Cortex of kidney (tissue), 1 donor: ENCODE results near the gene HBE1.

Source experiments
- DNase-seq: peaks from one replicate; lab custom pipeline; 2025; lab: John Stamatoyannopoulos, UW

The HBE1 gene

DNA sequence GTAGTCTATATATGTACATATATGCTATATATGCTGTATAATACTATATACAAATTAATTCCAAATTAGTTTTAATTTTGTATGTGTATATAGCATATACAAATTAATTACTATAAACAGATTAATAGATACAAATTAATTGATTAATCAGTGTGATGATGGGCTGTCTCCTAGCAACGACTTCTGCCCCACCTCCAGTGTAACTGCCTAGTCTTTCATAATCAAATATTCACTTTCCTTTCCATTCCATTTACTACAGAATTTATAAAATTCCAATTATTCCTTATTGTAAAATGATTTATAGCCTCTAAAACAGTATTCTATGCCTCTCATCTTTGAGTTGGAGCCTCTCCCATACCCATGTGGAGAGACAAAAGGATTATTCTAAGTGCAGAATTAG, 36.4 kb downstream of the HBE1 start:
- no peak for DNase-seq

DNA sequence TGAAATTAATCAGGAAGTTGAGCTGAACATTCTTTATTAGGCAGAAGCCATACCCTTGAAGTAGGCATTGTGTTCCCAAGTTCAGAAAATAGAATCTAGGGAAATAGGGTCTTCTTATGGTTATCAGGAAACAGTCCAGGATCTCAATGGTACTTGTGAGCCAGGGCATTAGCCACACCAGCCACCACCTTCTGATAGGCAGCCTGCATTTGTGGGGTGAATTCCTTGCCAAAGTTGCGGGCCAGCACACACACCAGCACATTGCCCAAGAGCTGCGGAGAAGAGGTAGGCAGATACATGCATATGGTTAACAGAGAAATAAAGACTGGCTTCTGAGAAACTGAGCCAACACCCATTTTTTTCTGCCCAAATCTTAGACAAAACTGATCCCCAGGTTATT, 36.9 kb downstream of the HBE1 start:
- no peak for DNase-seq

DNA sequence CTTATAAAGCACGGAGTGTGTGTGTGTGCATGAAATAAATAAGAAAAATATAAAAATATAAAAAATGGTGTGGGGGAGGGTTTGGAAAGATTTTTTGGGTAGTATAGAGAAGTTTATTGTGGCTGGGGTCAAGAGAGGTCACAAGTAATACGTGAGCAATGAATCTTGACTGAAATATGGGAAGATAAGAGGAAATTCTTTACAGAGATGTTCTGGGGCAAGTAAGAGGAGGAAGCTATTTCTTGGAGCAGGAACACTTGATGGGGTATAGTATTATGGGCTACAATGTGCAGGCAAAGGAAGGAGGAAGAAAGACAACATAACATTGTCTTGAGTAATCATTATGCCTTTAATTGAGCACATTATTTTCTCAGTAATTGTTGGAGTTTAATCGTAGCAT, 37.6 kb downstream of the HBE1 start:
- DNase-seq: no peak

DNA sequence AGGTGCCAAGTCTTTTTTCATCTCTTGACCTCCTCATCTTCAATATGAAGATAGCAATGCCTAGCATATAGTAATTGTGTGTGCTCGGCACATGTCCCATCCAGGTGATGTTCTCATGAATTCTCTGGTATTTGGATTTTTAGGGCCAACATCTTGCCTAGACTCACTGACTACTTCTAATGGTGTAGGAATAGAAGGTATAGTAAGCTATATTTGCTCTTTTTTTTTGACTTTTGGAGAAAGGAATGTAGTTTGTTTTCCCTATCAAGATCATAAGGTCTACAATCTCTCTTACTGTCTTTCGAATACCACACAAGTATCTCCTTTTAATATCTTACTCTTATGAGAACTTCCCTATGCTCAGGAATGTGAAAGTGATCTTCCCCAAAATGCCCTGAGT, 38.6 kb downstream of the HBE1 start:
- no peak for DNase-seq

DNA sequence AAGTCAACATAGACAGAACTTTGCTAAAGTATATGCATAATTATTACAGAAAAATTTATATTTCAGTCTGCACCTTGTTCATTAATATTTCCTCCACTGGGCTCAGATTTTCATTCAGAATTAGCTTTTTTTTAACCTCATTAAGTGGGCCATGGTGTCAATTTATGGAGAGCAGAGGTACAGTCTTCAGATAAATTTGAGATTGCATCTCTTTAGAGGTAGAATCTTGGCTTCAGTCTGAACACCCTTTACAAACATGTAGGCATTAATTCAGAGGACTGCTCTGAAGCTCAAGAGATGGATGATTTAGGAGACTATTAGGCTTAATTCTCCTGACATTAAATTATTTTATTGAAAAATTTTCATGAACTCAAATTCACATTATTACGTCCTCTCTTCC, 39.5 kb downstream of the HBE1 start:
- no peak for DNase-seq

DNA sequence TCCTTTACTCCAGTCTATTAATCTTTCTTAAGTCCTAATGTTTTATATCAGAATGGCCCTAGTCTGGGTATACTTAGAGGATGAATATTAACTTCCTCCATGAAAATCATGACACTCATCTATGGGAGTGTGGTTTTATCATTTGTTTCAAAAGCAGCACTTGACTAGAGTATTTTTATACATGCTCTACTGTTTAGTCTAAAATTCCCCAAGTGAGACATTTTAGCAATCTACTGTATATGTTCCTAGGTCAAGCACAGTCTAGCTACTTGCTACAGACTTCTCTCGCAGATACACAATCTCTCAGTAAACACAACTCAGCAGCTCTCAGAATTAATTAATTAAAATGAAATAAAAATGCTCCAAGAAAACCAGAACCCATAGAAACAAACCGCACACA, 39.9 kb downstream of the HBE1 start:
- no peak for DNase-seq

DNA sequence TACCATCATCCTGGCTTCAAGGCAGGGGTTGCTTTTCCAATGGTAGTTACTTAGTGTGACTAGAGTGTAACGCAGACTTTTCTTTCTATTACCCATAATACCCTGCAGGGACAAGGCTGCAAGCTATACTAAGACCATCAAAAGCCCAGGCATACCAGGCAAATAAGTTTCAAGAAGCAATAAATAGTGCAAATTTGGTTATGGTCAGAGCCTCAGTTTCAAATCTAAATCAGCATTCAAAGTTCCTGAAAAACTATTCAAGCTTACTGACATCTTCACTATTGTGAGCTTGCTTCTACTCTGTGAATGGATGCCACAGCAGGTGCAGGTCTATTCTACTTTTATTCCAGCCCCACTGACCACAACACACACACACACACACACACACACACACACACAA, 40.4 kb downstream of the HBE1 start:
- DNase-seq: no peak

DNA sequence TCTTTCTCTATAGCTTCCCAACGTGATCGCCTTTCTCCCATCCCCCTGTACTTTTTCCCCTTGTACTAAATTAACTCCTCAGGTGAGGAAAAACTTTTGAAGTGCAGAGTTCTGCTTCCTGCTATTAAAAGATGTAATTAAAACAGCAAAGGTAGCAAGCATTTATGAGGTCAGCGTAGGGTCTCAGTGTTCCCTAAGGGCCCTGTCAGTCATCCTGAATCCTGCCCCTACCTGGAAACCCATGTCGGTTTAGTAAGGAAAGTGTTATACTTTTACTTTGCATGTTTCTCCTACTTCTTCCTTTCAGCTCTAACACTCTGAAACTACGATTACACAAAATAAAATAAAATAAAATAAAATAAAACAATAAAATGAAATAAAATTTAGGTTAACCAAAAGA, 41.6 kb downstream of the HBE1 start:
- DNase-seq: no peak

DNA sequence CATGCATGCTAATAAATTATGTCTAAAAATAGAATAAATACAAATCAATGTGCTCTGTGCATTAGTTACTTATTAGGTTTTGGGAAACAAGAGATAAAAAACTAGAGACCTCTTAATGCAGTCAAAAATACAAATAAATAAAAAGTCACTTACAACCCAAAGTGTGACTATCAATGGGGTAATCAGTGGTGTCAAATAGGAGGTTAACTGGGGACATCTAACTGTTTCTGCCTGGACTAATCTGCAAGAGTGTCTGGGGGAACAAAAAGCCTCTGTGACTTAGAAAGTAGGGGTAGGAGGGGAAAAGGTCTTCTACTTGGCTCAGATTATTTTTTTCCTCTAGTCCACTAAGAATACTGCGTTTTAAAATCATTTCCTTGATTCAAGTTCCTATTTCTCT, 42.1 kb downstream of the HBE1 start:
- DNase-seq: no peak

DNA sequence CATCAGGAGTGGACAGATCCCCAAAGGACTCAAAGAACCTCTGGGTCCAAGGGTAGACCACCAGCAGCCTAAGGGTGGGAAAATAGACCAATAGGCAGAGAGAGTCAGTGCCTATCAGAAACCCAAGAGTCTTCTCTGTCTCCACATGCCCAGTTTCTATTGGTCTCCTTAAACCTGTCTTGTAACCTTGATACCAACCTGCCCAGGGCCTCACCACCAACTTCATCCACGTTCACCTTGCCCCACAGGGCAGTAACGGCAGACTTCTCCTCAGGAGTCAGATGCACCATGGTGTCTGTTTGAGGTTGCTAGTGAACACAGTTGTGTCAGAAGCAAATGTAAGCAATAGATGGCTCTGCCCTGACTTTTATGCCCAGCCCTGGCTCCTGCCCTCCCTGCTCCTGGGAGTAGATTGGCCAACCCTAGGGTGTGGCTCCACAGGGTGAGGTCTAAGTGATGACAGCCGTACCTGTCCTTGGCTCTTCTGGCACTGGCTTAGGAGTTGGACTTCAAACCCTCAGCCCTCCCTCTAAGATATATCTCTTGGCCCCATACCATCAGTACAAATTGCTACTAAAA, 42.9 kb downstream of the HBE1 start, which contains the start of gene HBB:
HBB (minus strand) TSS at position 340 of the 579 bp plus-strand sequence; CDS start at position 290, 50 bp downstream.
- DNase-seq: no peak

DNA sequence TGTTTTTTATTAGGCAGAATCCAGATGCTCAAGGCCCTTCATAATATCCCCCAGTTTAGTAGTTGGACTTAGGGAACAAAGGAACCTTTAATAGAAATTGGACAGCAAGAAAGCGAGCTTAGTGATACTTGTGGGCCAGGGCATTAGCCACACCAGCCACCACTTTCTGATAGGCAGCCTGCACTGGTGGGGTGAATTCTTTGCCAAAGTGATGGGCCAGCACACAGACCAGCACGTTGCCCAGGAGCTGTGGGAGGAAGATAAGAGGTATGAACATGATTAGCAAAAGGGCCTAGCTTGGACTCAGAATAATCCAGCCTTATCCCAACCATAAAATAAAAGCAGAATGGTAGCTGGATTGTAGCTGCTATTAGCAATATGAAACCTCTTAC, 44.3 kb downstream of the HBE1 start:
- no peak for DNase-seq

DNA sequence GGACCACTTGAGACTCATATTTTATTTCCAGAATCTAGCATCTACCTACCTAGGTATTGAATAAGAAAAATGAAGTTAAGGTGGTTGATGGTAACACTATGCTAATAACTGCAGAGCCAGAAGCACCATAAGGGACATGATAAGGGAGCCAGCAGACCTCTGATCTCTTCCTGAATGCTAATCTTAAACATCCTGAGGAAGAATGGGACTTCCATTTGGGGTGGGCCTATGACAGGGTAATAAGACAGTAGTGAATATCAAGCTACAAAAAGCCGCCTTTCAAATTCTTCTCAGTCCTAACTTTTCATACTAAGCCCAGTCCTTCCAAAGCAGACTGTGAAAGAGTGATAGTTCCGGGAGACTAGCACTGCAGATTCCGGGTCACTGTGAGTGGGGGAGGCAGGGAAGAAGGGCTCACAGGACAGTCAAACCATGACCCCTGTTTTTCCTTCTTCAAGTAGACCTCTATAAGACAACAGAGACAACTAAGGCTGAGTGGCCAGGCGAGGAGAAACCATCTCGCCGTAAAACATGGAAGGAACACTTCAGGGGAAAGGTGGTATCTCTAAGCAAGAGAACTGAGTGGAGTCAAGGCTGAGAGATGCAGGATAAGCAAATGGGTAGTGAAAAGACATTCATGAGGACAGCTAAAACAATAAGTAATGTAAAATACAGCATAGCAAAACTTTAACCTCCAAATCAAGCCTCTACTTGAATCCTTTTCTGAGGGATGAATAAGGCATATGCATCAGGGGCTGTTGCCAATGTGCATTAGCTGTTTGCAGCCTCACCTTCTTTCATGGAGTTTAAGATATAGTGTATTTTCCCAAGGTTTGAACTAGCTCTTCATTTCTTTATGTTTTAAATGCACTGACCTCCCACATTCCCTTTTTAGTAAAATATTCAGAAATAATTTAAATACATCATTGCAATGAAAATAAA, 44.9 kb downstream of the HBE1 start:
- DNase-seq: no peak

DNA sequence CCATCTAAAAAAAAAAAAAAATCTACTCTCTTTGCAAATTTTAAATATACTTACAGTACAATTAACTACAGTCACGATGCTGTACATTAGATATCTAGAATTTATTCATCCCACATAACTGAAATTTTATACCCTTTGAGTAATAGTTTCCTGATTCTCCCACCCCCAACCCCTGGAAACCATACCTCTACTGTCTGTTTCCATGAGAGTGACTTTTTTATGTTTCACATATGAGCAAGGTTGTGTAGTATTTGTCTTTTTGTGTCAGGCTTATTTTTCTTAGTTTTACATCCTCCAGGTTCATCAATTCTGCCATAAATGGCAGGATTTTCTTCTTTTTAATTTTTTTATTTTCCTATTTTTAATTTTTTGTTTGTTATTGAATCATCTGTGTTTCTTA, 46.1 kb downstream of the HBE1 start:
- DNase-seq: no peak

DNA sequence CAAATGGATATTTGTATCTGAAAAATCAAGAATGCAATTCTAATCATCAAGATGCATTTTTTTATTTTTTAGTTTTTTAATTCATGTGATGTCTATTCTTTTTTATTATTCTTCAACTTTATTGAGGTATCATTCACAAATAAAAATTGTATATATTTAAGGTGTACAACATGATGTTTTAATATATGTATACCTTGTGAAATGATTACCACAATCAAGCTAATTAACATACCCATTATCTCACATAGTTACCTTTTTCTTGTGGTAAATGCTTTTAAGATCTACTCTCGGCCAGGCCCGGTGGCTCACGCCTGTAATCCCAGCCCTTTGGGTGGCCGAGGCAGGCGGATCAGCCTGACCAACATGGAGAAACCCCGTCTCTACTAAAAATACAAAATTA, 46.6 kb downstream of the HBE1 start:
- DNase-seq: no peak
